AML-193 (cell line): ENCODE results near the gene CYTH3.
"Not testable (repeated sequence)": the region's sequence is repeated elsewhere in the genome, so short reads cannot be mapped to it uniquely, and the experiment has no call there.

Experiments
- DNase-seq, 2 experiments: peaks; one replicate each; lab custom pipeline; 2025; lab: John Stamatoyannopoulos, UW

Gene CYTH3

GRCh38 chr7:6229284-6229683 lies 43.1 kb downstream of the CYTH3 start:
- not testable (repeated sequence) for DNase-seq

GRCh38 chr7:6228361-6229229 lies 43.8 kb downstream of the CYTH3 start:
- peak; percentile 35 to 49 for DNase-seq

GRCh38 chr7:6227294-6227846 lies 45.1 kb downstream of the CYTH3 start:
- DNase-seq: no peak

- DNase-seq: no peak
These were observed 46.1 kb downstream of the CYTH3 start for GRCh38 chr7:6226194-6226799.

- not testable (repeated sequence) for DNase-seq
These were observed 49.0 kb downstream of the CYTH3 start for GRCh38 chr7:6223411-6223810.

- DNase-seq: not testable (repeated sequence)
These were observed 49.4 kb downstream of the CYTH3 start for GRCh38 chr7:6223010-6223409.

GRCh38 chr7:6221340-6222319 lies 50.8 kb downstream of the CYTH3 start:
- DNase-seq: peak; percentile 77

GRCh38 chr7:6218329-6218728 lies 54.1 kb downstream of the CYTH3 start:
- no peak for DNase-seq

GRCh38 chr7:6212008-6212407 lies 60.4 kb downstream of the CYTH3 start:
- no peak for DNase-seq

GRCh38 chr7:6210621-6211372 lies 61.6 kb downstream of the CYTH3 start:
- DNase-seq: no peak

- no peak for DNase-seq
These were observed 63.1 kb downstream of the CYTH3 start for GRCh38 chr7:6209340-6209739.

- DNase-seq: no peak
These were observed 63.7 kb downstream of the CYTH3 start for GRCh38 chr7:6208573-6209328.

GRCh38 chr7:6205971-6206660 lies 66.3 kb downstream of the CYTH3 start:
- no peak for DNase-seq

GRCh38 chr7:6203381-6203780 lies 69.0 kb downstream of the CYTH3 start:
- DNase-seq: no peak

- no peak for DNase-seq
These were observed 70.3 kb downstream of the CYTH3 start for GRCh38 chr7:6202117-6202516.

- no peak for DNase-seq
These were observed 71.5 kb downstream of the CYTH3 start for GRCh38 chr7:6200971-6201370.

GRCh38 chr7:6198689-6199595 lies 73.5 kb downstream of the CYTH3 start:
- no peak for DNase-seq

GRCh38 chr7:6197801-6198551 lies 74.4 kb downstream of the CYTH3 start:
- no peak for DNase-seq
